Loucy (cell line): ENCODE data around the gene ELOVL3.
A peak's percentile ranks its signal among the peaks of the same experiment; 100 is the strongest.

Experiments
- H2AFZ ChIP-seq: fragments of 200-600 bp; sonication (generic); 2 replicates; pipeline ENCODE4 v1.6.0; 2016; ENCODE audit warnings: antibody characterized with exemption, mild to moderate bottlenecking, low read length, moderate library complexity
- H3F3A ChIP-seq: fragments of 200-600 bp; 2 replicates; pipeline ENCODE4 v1.6.0; 2016; ENCODE audit warnings: antibody characterized with exemption, low read depth, mild to moderate bottlenecking
- H3K27me3 ChIP-seq: fragments of 200-600 bp; sonication (generic); 2 replicates; pipeline ENCODE4 v1.6.1; 2014; ENCODE audit warnings: low read length, mild to moderate bottlenecking; ENCODE audit not compliant: insufficient read depth, poor library complexity, severe bottlenecking
- H3K36me3 ChIP-seq: fragments of 200-600 bp; sonication (generic); 2 replicates; pipeline ENCODE4 v1.6.1; 2016; ENCODE audit warnings: low read length; ENCODE audit not compliant: insufficient read depth
- H3K4me1 ChIP-seq: fragments of 200-600 bp; sonication (generic); 2 replicates; pipeline ENCODE4 v1.5.1; 2014; ENCODE audit warnings: low read length, mild to moderate bottlenecking; ENCODE audit not compliant: insufficient read depth, poor library complexity, severe bottlenecking
- H3K4me2 ChIP-seq: fragments of 200-600 bp; sonication (generic); 2 replicates; pipeline ENCODE4 v1.6.0; 2014; ENCODE audit warnings: antibody characterized with exemption, low read length, low read depth, mild to moderate bottlenecking; ENCODE audit not compliant: poor library complexity, severe bottlenecking
- H3K4me3 ChIP-seq: fragments of 200-600 bp; sonication (generic); 2 replicates; pipeline ENCODE4 v1.5.1; 2014; ENCODE audit warnings: low read length, mild to moderate bottlenecking, mixed read lengths; ENCODE audit not compliant: poor library complexity, severe bottlenecking
- H3K79me2 ChIP-seq: fragments of 200-600 bp; sonication (generic); 2 replicates; pipeline ENCODE4 v1.6.1; 2014; ENCODE audit warnings: low read length; ENCODE audit not compliant: insufficient read depth
- H3K9ac ChIP-seq: fragments of 200-600 bp; sonication (generic); 2 replicates; pipeline ENCODE4 v1.6.0; 2014; ENCODE audit warnings: mild to moderate bottlenecking, low read depth, low read length, moderate library complexity; ENCODE audit not compliant: poor library complexity, severe bottlenecking
- H3K9me2 ChIP-seq: fragments of 200-600 bp; sonication (generic); replicated peaks from 2 replicates; pipeline ENCODE4 v1.6.1; 2016; ENCODE audit warnings: low read depth, low read length, mixed read lengths
- H3K9me3 ChIP-seq: fragments of 200-600 bp; sonication (generic); 2 replicates; pipeline ENCODE4 v1.6.1; 2014; ENCODE audit warnings: mild to moderate bottlenecking, antibody characterized with exemption, low read length, low read depth; ENCODE audit not compliant: insufficient read depth
- H4K20me1 ChIP-seq: fragments of 200-600 bp; sonication (generic); 2 replicates; pipeline ENCODE4 v1.6.0; 2014; ENCODE audit warnings: antibody characterized with exemption, low read length, mild to moderate bottlenecking; ENCODE audit not compliant: insufficient read depth, poor library complexity, severe bottlenecking
- EZH2phosphoT487 ChIP-seq: fragments of 200-600 bp; IDR thresholded peaks from 2 replicates; pipeline ENCODE4 v1.6.1; 2018; ENCODE audit warnings: antibody characterized with exemption, mild to moderate bottlenecking, moderate library complexity, borderline replicate concordance
- TF ChIP-seq, protein P1 (sequence below): fragments of 200-600 bp; sonication (generic); conservative IDR thresholded peaks from 2 replicates; pipeline ENCODE4 v1.5.1; 2014; ENCODE audit warnings: mild to moderate bottlenecking, antibody characterized with exemption, low read length

The ELOVL3 gene

DNA sequence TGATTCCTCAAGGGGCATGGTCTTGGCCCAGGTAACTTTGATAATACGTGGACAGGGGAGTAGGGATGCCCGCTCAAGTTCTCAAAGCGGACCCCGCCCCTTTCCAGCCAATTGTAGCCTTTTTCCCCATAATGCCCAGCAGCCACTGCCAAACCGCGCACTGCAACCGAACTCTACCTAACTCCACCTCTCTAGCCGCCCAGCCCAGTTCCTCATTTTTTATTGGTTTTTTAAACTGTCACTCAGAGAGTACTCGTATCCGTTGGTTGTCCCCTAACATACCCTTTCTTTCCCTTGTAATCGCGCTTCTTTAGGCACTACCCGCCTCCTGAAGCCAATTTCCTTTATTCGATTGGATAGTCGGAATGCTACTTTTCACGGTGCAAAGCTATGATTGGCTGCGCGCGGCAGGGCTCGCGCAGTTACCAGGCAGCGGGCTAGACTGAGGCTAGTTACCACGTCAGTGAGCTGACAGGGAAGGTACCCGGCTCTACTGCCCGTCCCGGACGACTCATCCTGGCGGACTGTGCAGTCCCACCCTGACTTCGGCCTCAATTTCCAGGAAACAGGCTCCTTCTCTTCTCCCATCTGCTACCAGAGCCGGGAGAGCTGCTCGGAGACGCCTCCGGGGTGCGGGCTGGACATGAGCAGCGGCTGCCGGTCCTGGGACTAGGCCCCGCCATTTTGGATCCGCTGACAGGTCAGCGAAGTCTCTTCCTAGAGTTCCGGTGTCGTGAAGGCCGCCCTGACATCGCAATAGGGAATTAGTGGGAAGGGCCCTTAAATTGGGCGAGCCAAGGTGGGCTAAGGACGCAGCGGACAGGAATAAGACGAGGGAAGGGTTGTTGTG lies 19.2 kb downstream of the ELOVL3 start, which contains the start of gene GBF1:
Gene GBF1, plus strand, starts transcription at position 451 of the 850 bp plus-strand sequence. CDS start 13,407 bp downstream, outside the sequence.
- Histone ChIP-seq H4K20me1 (peaks cover 47% of the 10 kb centered on the region), H3K9me3 (no peaks in the 10 kb centered on the region), H3F3A (no peaks in the 10 kb centered on the region), H3K4me1 (peaks cover 37% of the 10 kb centered on the region), H3K9me2 (no peaks in the 10 kb centered on the region), H3K79me2 (peaks cover 49% of the 10 kb centered on the region), H3K9ac (peak within 1 kb of the TSS; percentile 73), H3K4me2 (peak within 1 kb of the TSS; percentile 93), H3K27me3 (no peaks in the 10 kb centered on the region), H3K4me3 (peak within 1 kb of the TSS; percentile 92), H2AFZ (peak within 1 kb of the TSS; percentile 89), H3K36me3 (no peaks in the 10 kb centered on the region)
- TF ChIP-seq, protein P1, sequence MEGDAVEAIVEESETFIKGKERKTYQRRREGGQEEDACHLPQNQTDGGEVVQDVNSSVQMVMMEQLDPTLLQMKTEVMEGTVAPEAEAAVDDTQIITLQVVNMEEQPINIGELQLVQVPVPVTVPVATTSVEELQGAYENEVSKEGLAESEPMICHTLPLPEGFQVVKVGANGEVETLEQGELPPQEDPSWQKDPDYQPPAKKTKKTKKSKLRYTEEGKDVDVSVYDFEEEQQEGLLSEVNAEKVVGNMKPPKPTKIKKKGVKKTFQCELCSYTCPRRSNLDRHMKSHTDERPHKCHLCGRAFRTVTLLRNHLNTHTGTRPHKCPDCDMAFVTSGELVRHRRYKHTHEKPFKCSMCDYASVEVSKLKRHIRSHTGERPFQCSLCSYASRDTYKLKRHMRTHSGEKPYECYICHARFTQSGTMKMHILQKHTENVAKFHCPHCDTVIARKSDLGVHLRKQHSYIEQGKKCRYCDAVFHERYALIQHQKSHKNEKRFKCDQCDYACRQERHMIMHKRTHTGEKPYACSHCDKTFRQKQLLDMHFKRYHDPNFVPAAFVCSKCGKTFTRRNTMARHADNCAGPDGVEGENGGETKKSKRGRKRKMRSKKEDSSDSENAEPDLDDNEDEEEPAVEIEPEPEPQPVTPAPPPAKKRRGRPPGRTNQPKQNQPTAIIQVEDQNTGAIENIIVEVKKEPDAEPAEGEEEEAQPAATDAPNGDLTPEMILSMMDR = no peak
- TF ChIP-seq EZH2phosphoT487 = no peak

DNA sequence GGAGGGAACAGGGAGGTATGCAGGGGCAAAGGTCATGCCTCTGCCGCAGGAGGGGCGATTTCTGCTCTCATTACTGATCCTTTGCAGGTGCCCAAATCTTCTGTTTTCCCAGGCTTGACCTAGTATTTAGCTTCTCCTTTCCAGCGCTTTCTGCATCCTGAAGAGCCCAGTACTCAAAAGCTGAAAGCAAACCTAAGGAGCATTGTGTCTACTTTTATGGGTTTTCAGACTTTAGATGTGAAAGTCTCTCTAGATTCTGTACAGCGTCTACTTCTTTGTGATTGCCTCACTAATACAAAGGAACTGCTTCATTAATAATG lies 19.8 kb downstream of the ELOVL3 start:
- no peaks in the 10 kb centered on the region for H3K36me3 ChIP-seq
- H3K79me2 ChIP-seq = peaks cover 55% of the 10 kb centered on the region
- no peaks in the 10 kb centered on the region for H3K27me3 ChIP-seq
- TF ChIP-seq EZH2phosphoT487 = no peak
- TF ChIP-seq, protein P1 = no peak
- H3K4me3 ChIP-seq = peak overlapping the region; percentile 92
- H4K20me1 ChIP-seq = peaks cover 48% of the 10 kb centered on the region
- peak overlapping the region; percentile 73 for H3K9ac ChIP-seq
- peak overlapping the region; percentile 93 for H3K4me2 ChIP-seq
- peaks cover 37% of the 10 kb centered on the region for H3K4me1 ChIP-seq
- peak overlapping the region; percentile 89 for H2AFZ ChIP-seq
- no peaks in the 10 kb centered on the region for H3F3A ChIP-seq
- H3K9me3 ChIP-seq = no peaks in the 10 kb centered on the region
- H3K9me2 ChIP-seq = no peaks in the 10 kb centered on the region

DNA sequence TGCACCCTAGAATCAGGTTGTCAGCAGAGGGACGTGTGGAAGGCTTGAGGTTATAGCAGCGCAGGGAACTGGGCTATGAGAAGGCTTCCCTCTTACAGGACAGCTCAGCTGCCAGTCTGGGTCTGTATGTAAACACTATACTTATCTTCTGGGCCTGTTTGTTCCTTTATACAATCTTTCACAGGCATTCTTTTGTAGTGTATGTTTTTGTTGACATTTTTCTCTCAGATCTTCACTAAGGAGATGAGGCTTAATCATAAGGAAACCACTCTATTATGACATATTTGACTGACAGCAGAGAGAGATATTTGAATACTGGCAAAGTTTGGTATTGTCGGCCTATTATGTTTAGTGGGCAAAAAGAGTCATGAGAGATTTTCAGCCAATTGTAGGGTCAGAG lies 20.2 kb downstream of the ELOVL3 start:
- H3K27me3 ChIP-seq = no peaks in the 10 kb centered on the region
- H3K4me3 ChIP-seq = peak overlapping the region; percentile 92
- no peak for TF ChIP-seq EZH2phosphoT487
- TF ChIP-seq, protein P1 = no peak
- no peaks in the 10 kb centered on the region for H3K9me3 ChIP-seq
- peaks cover 50% of the 10 kb centered on the region for H4K20me1 ChIP-seq
- H3K79me2 ChIP-seq = peaks cover 59% of the 10 kb centered on the region
- H3F3A ChIP-seq = no peaks in the 10 kb centered on the region
- no peaks in the 10 kb centered on the region for H3K9me2 ChIP-seq
- peak overlapping the region; percentile 73 for H3K9ac ChIP-seq
- peak overlapping the region; percentile 93 for H3K4me2 ChIP-seq
- peaks cover 37% of the 10 kb centered on the region for H3K4me1 ChIP-seq
- H2AFZ ChIP-seq = no peak overlapping the region
- H3K36me3 ChIP-seq = no peaks in the 10 kb centered on the region
